Activated CD8-positive, alpha-beta T cell treated with anti-CD3 and anti-CD28 coated beads for 36 hours (primary cell): ENCODE results near the gene HSD17B3. TPM values are rescaled to one million over a fixed set of nuclear protein-coding genes. Genes with fewer than 3 reads are reported as not detected.

ENCODE experiments used
- ATAC-seq: fragments of 200-7000 bp; cut with Tn5 transposase; one replicate; pipeline ENCODE4 v1.10.0; 2021; ENCODE audit warnings: mild to moderate bottlenecking, moderate library complexity
- CTCF ChIA-PET: fragments of 350-600 bp; sonication (Branson Sonifier 250); formaldehyde crosslinking; loops from one replicate; lab custom pipeline; 2021; ENCODE audit warnings: antibody characterized with exemption; lab: Charles Lee
- POLR2A ChIA-PET: fragments of 350-600 bp; sonication (Branson Sonifier 250); formaldehyde crosslinking; loops from one replicate; lab custom pipeline; 2021; ENCODE audit warnings: antibody characterized with exemption; lab: Charles Lee
- DNase-seq: peaks from one replicate; pipeline ENCODE4 v3.0.0-alpha.2; 2020
- H3K27ac Mint-ChIP-seq: one replicate; pipeline ENCODE4 v1.8.0; 2021; ENCODE audit warnings: mild to moderate bottlenecking, mixed read lengths
- H3K27me3 Mint-ChIP-seq: one replicate; pipeline ENCODE4 v1.8.0; 2021; ENCODE audit warnings: mixed read lengths
- H3K36me3 Mint-ChIP-seq: one replicate; pipeline ENCODE4 v1.8.0; 2021; ENCODE audit warnings: low read depth, mixed read lengths
- H3K4me1 Mint-ChIP-seq: one replicate; pipeline ENCODE4 v1.8.0; 2021; ENCODE audit warnings: low read depth, mixed read lengths
- H3K4me3 Mint-ChIP-seq: one replicate; pipeline ENCODE4 v1.8.0; 2021; ENCODE audit warnings: mild to moderate bottlenecking, moderate library complexity, mixed read lengths
- H3K9me3 Mint-ChIP-seq: one replicate; pipeline ENCODE4 v1.8.0; 2021; ENCODE audit warnings: mixed read lengths
- CTCF ChIP-seq: fragments of 200-600 bp; IDR thresholded peaks from one replicate; pipeline ENCODE4 v1.8.0; 2022; ENCODE audit warnings: antibody characterized with exemption, mild to moderate bottlenecking
- intact Hi-C: fragments of 100-400 bp; cut with micrococcal nuclease; formaldehyde crosslinking; loops from one replicate; pipeline ENCODE4 v1.10.0; 2022
- total RNA-seq, 2 experiments: library from RNA; stranded (reverse); gene quantifications; one replicate each; pipeline ENCODE4 v1.2.3, GENCODE V29; 2021

HSD17B3 gene
- total RNA-seq, 2 experiments from 2014 or later, result not detected

- H3K27me3 Mint-ChIP-seq, result no peaks in the 10 kb centered on the region
- ChIA-PET CTCF (interaction anchor here (1.4 kb wide), 1 partner anchor 89 kb away, joined by 5 read pairs; no protein-coding TSS in a partner anchor), POLR2A (no interaction called here)
- H3K4me3 Mint-ChIP-seq, result no peak overlapping the region
- ATAC-seq, result no peak
- intact Hi-C loops, result no loop called here
- H3K36me3 Mint-ChIP-seq, result no peaks in the 10 kb centered on the region
- no peaks in the 10 kb centered on the region for H3K9me3 Mint-ChIP-seq
- H3K27ac Mint-ChIP-seq, result no peak overlapping the region
- no peaks in the 10 kb centered on the region for H3K4me1 Mint-ChIP-seq
- no peak for TF ChIP-seq CTCF
- no peak for DNase-seq
These were observed 19.5 kb upstream of the HSD17B3 start for GRCh38 chr9:96321515-96321914.

- Mint-ChIP-seq H3K4me3 (no peak overlapping the region), H3K36me3 (no peaks in the 10 kb centered on the region), H3K27me3 (no peaks in the 10 kb centered on the region), H3K4me1 (no peaks in the 10 kb centered on the region), H3K9me3 (no peaks in the 10 kb centered on the region), H3K27ac (no peak overlapping the region)
- intact Hi-C loops, result no loop called here
- no peak for TF ChIP-seq CTCF
- no peak for ATAC-seq
- POLR2A ChIA-PET, result no interaction called here
- no peak for DNase-seq
- CTCF ChIA-PET, result interaction anchor here (1.4 kb wide), 1 partner anchor 88 kb away, joined by 5 read pairs; no protein-coding TSS in a partner anchor
These were observed 18.8 kb upstream of the HSD17B3 start for GRCh38 chr9:96320749-96321280.

- no peak overlapping the region for H3K27ac Mint-ChIP-seq
- peaks cover 2% of the 10 kb centered on the region for H3K9me3 Mint-ChIP-seq
- DNase-seq, result no peak
- H3K4me1 Mint-ChIP-seq, result no peaks in the 10 kb centered on the region
- TF ChIP-seq CTCF, result no peak
- intact Hi-C loops, result loop anchor here (5.0 kb wide), 1 partner anchor 87 kb away; no protein-coding TSS in a partner anchor
- ATAC-seq, result no peak
- H3K27me3 Mint-ChIP-seq, result peaks cover 1% of the 10 kb centered on the region
- H3K36me3 Mint-ChIP-seq, result peaks cover 3% of the 10 kb centered on the region
- H3K4me3 Mint-ChIP-seq, result no peak overlapping the region
- POLR2A ChIA-PET, result interaction anchor here (0.6 kb wide), 1 partner anchor 10 kb away, joined by 3 read pairs; no protein-coding TSS in a partner anchor
- CTCF ChIA-PET, result interaction anchor here (0.8 to 4.8 kb wide), 3 partner anchors 14 to 86 kb away, joined by 3 to 45 read pairs (median 5); no protein-coding TSS in a partner anchor
These were observed 17.1 kb upstream of the HSD17B3 start for GRCh38 chr9:96318921-96319565.

GRCh38 chr9:96317335-96317980, 15.5 kb upstream of the HSD17B3 start:
- no peak overlapping the region for H3K4me3 Mint-ChIP-seq
- ChIA-PET CTCF (interaction anchor here (0.5 to 4.8 kb wide), 32 partner anchors 9 to 1637 kb away, joined by 3 to 45 read pairs (median 4); no protein-coding TSS in a partner anchor), POLR2A (no interaction called here)
- peak; percentile 73 for TF ChIP-seq CTCF
- ATAC-seq (no peak), DNase-seq (peak; percentile 31)
- peaks cover 6% of the 10 kb centered on the region for H3K27me3 Mint-ChIP-seq
- H3K9me3 Mint-ChIP-seq, result peaks cover 12% of the 10 kb centered on the region
- no peaks in the 10 kb centered on the region for H3K4me1 Mint-ChIP-seq
- intact Hi-C loops, result loop anchor here (5.0 kb wide), 1 partner anchor 85 kb away; no protein-coding TSS in a partner anchor
- H3K36me3 Mint-ChIP-seq, result peaks cover 10% of the 10 kb centered on the region
- no peak overlapping the region for H3K27ac Mint-ChIP-seq
